ENCODE measurements around the gene TRIM33. TPM values are rescaled to one million over a fixed set of nuclear protein-coding genes. Genes with fewer than 3 reads are reported as not detected.

Gene TRIM33
- total and polyA plus RNA-seq, 2 of the 13 experiments (the other 11 are each of a cell fraction or from before 2014, with no cell fraction given), result 35.5 to 42.2 TPM

- no peak for TF ChIP-seq ZBTB4 (CRISPR knock-in tag; IDR thresholded peaks at IDR 0.05; ENCODE audit: borderline replicate concordance)
- peak; percentile 39; the same call in 1 of the 2 replicates for TF ChIP-seq IRF2 (CRISPR knock-in tag; IDR thresholded peaks at IDR 0.05)
- TF ChIP-seq TEAD3 (CRISPR knock-in tag; optimal IDR thresholded peaks at IDR 0.05; ENCODE audit: borderline replicate concordance), result peak; percentile 29
- TF ChIP-seq SRSF1 (optimal IDR thresholded peaks at IDR 0.05; ENCODE audit: low read depth, low read length), result no peak
- TF ChIP-seq ATF4 (CRISPR knock-in tag; IDR thresholded peaks at IDR 0.05), result peak in 1 of 2 experiments; percentile 90; a peak in 1 of 4 replicates
- no peak for TF ChIP-seq KDM4B (CRISPR knock-in tag; IDR thresholded peaks at IDR 0.05)
- no peak for TF ChIP-seq ATF3 (CRISPR knock-in tag; IDR thresholded peaks at IDR 0.05)
- TF ChIP-seq FOSL2 (CRISPR knock-in tag; IDR thresholded peaks at IDR 0.05), result peak; percentile 56; the same call in 1 of the 2 replicates
- TF ChIP-seq POLR2AphosphoS2 (IDR thresholded peaks at IDR 0.05; ENCODE audit: low read depth, low read length), result no peak
- TF ChIP-seq NCOA2 (CRISPR knock-in tag; IDR thresholded peaks at IDR 0.05), result peak; percentile 72
- TF ChIP-seq MYC (CRISPR knock-in tag; IDR thresholded peaks at IDR 0.05; ENCODE audit: borderline replicate concordance), result 0 out of 2 replicates have a peak, but pooled peaks have one; percentile 50
- peak; percentile 73 for TF ChIP-seq GFI1 (CRISPR knock-in tag; IDR thresholded peaks at IDR 0.05; ENCODE audit: borderline replicate concordance)
- TF ChIP-seq ARNT (IDR thresholded peaks at IDR 0.05), result no peak
- 0 out of 2 replicates have a peak, but pooled peaks have one; percentile 39 for TF ChIP-seq ZNF264 (CRISPR knock-in tag; IDR thresholded peaks at IDR 0.05)
- TF ChIP-seq LCORL (IDR thresholded peaks at IDR 0.05), result no peak
- TF ChIP-seq LCORL (CRISPR knock-in tag; IDR thresholded peaks at IDR 0.05), result 0 out of 2 replicates have a peak, but pooled peaks have one; percentile 26
- TF ChIP-seq EEA1 (CRISPR knock-in tag; IDR thresholded peaks at IDR 0.05; ENCODE audit: borderline replicate concordance), result no peak
- TF ChIP-seq ZBTB34 (CRISPR knock-in tag; IDR thresholded peaks at IDR 0.05), result peak; percentile 62; the same call in 1 of the 2 replicates
- TF ChIP-seq NFE2 (CRISPR knock-in tag; IDR thresholded peaks at IDR 0.05), result no peak
- TF ChIP-seq ZNF337 (CRISPR knock-in tag; IDR thresholded peaks at IDR 0.05; ENCODE audit: borderline replicate concordance, low read depth), result no peak
- TF ChIP-seq TBX2 (CRISPR knock-in tag; IDR thresholded peaks at IDR 0.05; ENCODE audit: borderline replicate concordance), result peak; percentile 46; the same call in 1 of the 2 replicates
- peak; percentile 48; the same call in 1 of the 2 replicates for TF ChIP-seq ZNF644 (CRISPR knock-in tag; IDR thresholded peaks at IDR 0.05; ENCODE audit: low read depth)
- peak; percentile 45; the same call in 1 of the 2 replicates for TF ChIP-seq CREM (IDR thresholded peaks at IDR 0.05)
- no peak for TF ChIP-seq CREM (CRISPR knock-in tag; IDR thresholded peaks at IDR 0.05)
- TF ChIP-seq ZGPAT (CRISPR knock-in tag; IDR thresholded peaks at IDR 0.05), result 0 out of 2 replicates have a peak, but pooled peaks have one; percentile 29
- no peak for TF ChIP-seq BRD4 (CRISPR knock-in tag; IDR thresholded peaks at IDR 0.05)
Measured at GRCh38 chr1:114453361-114453784, 57.6 kb downstream of the TRIM33 start (continued).
